A673 (cell line): ENCODE results near the gene GPR27.

Source experiments
- EZH2 ChIP-seq: fragments of 200-600 bp; sonication (generic); IDR thresholded peaks from 2 replicates; pipeline ENCODE4 v1.6.1; 2017; ENCODE audit warnings: borderline replicate concordance, low read depth, mild to moderate bottlenecking, mixed read lengths, antibody characterized with exemption, low read length; ENCODE audit not compliant: poor library complexity, severe bottlenecking
- TF ChIP-seq, protein P1 (sequence below): fragments of 300-800, 200-600 bp; sonication (generic); conservative IDR thresholded peaks from 2 replicates; pipeline ENCODE4 v1.5.1; 2017; ENCODE audit warnings: low read depth, mild to moderate bottlenecking, antibody characterized with exemption, low read length, moderate library complexity, mixed read lengths

DNA sequence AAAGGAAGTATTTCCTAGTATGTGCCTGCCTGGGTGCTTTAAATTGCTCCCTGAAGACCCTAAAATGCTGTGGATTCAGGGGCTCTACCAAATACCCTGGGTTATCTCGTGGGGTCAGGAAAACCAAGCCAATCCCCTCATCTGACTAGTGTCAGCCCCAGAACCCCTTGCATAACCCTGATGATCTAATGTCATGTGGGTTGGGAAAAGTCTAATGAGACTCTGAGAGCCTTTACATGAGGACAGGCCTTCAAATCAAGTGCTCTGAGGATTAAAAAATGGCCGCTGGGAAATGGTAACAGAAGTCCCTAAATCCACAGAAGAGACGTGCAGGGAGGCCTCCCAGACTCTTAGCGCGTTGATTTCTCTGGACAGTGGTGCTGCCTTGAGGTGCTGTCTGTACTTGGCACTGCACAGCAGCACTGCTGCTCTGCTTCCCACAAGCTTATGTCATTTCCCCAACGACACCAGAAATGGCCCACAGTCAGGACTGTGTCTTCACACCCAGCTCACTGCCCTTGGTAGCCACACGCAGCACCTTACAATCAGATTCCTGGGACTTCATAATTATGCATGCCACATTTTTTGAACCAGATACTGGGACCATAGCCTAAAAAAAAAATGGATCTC lies 45.1 kb upstream of the GPR27 start:
- TF ChIP-seq, protein P1, sequence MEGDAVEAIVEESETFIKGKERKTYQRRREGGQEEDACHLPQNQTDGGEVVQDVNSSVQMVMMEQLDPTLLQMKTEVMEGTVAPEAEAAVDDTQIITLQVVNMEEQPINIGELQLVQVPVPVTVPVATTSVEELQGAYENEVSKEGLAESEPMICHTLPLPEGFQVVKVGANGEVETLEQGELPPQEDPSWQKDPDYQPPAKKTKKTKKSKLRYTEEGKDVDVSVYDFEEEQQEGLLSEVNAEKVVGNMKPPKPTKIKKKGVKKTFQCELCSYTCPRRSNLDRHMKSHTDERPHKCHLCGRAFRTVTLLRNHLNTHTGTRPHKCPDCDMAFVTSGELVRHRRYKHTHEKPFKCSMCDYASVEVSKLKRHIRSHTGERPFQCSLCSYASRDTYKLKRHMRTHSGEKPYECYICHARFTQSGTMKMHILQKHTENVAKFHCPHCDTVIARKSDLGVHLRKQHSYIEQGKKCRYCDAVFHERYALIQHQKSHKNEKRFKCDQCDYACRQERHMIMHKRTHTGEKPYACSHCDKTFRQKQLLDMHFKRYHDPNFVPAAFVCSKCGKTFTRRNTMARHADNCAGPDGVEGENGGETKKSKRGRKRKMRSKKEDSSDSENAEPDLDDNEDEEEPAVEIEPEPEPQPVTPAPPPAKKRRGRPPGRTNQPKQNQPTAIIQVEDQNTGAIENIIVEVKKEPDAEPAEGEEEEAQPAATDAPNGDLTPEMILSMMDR: no peak
- TF ChIP-seq EZH2: no peak
